Activated CD8-positive, alpha-beta T cell treated with anti-CD3 and anti-CD28 coated beads for 36 hours (primary cell): ENCODE results near the gene REC8. TPM values are rescaled to one million over a fixed set of nuclear protein-coding genes. Genes with fewer than 3 reads are reported as not detected.

Experiments used
- ATAC-seq: fragments of 200-7000 bp; cut with Tn5 transposase; one replicate; pipeline ENCODE4 v1.10.0; 2021; ENCODE audit warnings: mild to moderate bottlenecking, moderate library complexity
- CTCF ChIA-PET: fragments of 350-600 bp; sonication (Branson Sonifier 250); formaldehyde crosslinking; loops from one replicate; lab custom pipeline; 2021; ENCODE audit warnings: antibody characterized with exemption; lab: Charles Lee
- POLR2A ChIA-PET: fragments of 350-600 bp; sonication (Branson Sonifier 250); formaldehyde crosslinking; loops from one replicate; lab custom pipeline; 2021; ENCODE audit warnings: antibody characterized with exemption; lab: Charles Lee
- DNase-seq: peaks from one replicate; pipeline ENCODE4 v3.0.0-alpha.2; 2020
- H3K27ac Mint-ChIP-seq: one replicate; pipeline ENCODE4 v1.8.0; 2021; ENCODE audit warnings: mild to moderate bottlenecking, mixed read lengths
- H3K27me3 Mint-ChIP-seq: one replicate; pipeline ENCODE4 v1.8.0; 2021; ENCODE audit warnings: mixed read lengths
- H3K36me3 Mint-ChIP-seq: one replicate; pipeline ENCODE4 v1.8.0; 2021; ENCODE audit warnings: low read depth, mixed read lengths
- H3K4me1 Mint-ChIP-seq: one replicate; pipeline ENCODE4 v1.8.0; 2021; ENCODE audit warnings: low read depth, mixed read lengths
- H3K4me3 Mint-ChIP-seq: one replicate; pipeline ENCODE4 v1.8.0; 2021; ENCODE audit warnings: mild to moderate bottlenecking, moderate library complexity, mixed read lengths
- H3K9me3 Mint-ChIP-seq: one replicate; pipeline ENCODE4 v1.8.0; 2021; ENCODE audit warnings: mixed read lengths
- intact Hi-C: fragments of 100-400 bp; cut with micrococcal nuclease; formaldehyde crosslinking; loops from one replicate; pipeline ENCODE4 v1.10.0; 2022
- total RNA-seq, 2 experiments: library from RNA; stranded (reverse); gene quantifications; one replicate each; pipeline ENCODE4 v1.2.3, GENCODE V29; 2021
- TF ChIP-seq, protein P1 (sequence below): fragments of 200-600 bp; IDR thresholded peaks from one replicate; pipeline ENCODE4 v1.8.0; 2022; ENCODE audit warnings: antibody characterized with exemption, mild to moderate bottlenecking

Gene REC8
- total RNA-seq, 2 experiments from 2014 or later, result 25.0 to 32.9 TPM

DNA sequence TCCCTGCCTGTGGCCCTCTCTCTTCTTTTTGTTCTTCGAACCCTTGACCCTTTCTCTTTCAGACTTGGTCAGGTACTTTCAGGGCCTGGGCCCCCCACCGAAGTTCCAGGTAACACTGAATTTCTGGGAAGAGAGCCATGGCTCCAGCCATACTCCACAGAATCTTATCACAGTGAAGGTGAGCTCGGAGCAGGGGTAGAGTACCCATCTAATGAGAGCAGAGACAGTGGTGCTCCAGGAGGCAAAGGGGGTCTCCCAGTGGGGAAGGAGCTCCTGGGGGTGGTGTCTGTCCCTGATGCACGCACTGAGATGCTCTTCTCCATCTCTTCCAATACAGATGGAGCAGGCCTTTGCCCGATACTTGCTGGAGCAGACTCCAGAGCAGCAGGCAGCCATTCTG, 6.1 kb upstream of the REC8 start:
- H3K9me3 Mint-ChIP-seq, result no peaks in the 10 kb centered on the region
- H3K4me1 Mint-ChIP-seq, result peaks cover 43% of the 10 kb centered on the region
- ChIA-PET CTCF (interaction anchor here (0.7 to 1.4 kb wide), 3 partner anchors 8 to 77 kb away, joined by 3 to 5 read pairs (median 3); partner anchors contain the start of gene TINF2), POLR2A (interaction anchor here (1.0 to 7.3 kb wide), 11 partner anchors 10 to 105 kb away, joined by 3 to 178 read pairs (median 5); partner anchors contain the start of genes IPO4, PSME2, RNF31 and TM9SF1)
- ATAC-seq, result no peak
- H3K36me3 Mint-ChIP-seq, result peaks cover 60% of the 10 kb centered on the region
- TF ChIP-seq, protein P1, sequence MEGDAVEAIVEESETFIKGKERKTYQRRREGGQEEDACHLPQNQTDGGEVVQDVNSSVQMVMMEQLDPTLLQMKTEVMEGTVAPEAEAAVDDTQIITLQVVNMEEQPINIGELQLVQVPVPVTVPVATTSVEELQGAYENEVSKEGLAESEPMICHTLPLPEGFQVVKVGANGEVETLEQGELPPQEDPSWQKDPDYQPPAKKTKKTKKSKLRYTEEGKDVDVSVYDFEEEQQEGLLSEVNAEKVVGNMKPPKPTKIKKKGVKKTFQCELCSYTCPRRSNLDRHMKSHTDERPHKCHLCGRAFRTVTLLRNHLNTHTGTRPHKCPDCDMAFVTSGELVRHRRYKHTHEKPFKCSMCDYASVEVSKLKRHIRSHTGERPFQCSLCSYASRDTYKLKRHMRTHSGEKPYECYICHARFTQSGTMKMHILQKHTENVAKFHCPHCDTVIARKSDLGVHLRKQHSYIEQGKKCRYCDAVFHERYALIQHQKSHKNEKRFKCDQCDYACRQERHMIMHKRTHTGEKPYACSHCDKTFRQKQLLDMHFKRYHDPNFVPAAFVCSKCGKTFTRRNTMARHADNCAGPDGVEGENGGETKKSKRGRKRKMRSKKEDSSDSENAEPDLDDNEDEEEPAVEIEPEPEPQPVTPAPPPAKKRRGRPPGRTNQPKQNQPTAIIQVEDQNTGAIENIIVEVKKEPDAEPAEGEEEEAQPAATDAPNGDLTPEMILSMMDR, result no peak
- H3K4me3 Mint-ChIP-seq, result no peak overlapping the region
- peak overlapping the region; percentile 3 for H3K27ac Mint-ChIP-seq
- intact Hi-C loops, result no loop called here
- no peak for DNase-seq
- H3K27me3 Mint-ChIP-seq, result no peaks in the 10 kb centered on the region

DNA sequence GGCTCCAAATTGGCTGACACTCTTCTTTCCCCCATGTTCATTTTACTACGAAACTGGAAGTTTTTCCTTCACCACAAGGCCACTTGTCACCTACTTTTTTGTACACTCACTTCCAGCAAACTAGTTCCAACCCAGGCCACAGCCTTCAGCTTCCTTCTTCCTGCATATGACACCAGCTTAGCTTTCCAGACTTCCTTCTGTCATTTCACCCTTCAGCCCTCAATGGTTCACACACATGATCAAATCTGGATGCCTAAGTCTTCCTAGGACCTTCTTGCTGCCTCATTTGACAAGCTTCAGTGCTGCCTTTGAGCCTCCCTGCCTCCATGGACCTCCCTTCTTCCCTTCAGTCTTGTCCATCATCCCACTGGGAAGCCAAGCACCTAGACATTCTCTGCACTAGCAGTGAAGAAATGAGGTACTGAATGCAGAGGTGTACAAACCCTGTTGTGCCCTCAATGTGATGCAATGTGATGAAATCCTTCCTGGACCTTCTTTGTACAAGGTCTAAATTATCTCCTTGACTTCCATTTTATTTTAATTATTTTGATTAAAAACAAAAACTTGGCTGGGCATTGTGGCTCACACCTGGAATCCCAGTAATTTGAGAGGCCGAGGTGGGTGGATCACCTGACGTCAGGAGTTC, 4.3 kb upstream of the REC8 start:
- CTCF ChIA-PET, result no interaction called here

DNA sequence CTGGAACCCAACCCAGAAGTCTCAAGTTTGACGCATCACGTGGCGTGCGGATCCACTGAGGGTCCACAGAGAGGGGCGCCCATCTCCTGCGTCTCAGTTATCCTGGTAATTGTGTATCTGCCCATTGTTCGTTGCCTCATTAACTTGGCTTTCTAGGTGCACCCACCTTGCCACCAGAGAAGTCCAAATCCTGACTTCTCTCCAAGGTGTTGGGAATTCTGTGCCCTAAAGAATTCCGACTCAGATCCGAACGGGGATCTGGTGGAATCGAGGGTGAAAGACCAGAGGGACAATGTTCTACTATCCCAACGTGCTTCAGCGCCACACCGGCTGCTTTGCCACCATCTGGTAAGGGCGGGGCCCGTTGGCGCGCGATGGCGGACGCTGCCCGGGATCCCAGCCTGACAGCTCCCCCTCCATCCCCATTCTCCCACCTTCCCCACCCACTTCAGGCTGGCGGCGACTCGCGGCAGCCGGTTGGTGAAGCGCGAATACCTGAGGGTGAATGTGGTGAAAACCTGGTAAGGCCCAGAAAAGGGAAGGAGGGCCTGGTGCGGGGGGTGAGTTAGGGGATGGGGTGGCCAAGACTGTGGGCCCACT, 481 bp downstream of the REC8 start:
- intact Hi-C loops, result no loop called here
- ChIA-PET CTCF (interaction anchor here (0.9 to 2.1 kb wide), 5 partner anchors 12 to 136 kb away, joined by 3 to 10 read pairs (median 3); partner anchors contain the start of gene IRF9), POLR2A (interaction anchor here (0.6 to 9.6 kb wide), 6 partner anchors 8 to 25 kb away, joined by 3 to 163 read pairs (median 6); partner anchors contain the start of genes IPO4, IRF9, RNF31 and TM9SF1)
- Mint-ChIP-seq H3K4me3 (peak overlapping the region; percentile 77), H3K4me1 (peaks cover 18% of the 10 kb centered on the region), H3K27ac (peak overlapping the region; percentile 42), H3K36me3 (peaks cover 23% of the 10 kb centered on the region), H3K27me3 (no peaks in the 10 kb centered on the region), H3K9me3 (no peaks in the 10 kb centered on the region)
- TF ChIP-seq, protein P1, result no peak
- ATAC-seq (no peak), DNase-seq (no peak)

More for the DNA sequence above, 4.3 kb upstream of the REC8 start:
- H3K9me3 Mint-ChIP-seq, result no peaks in the 10 kb centered on the region
- H3K4me3 Mint-ChIP-seq, result no peak overlapping the region
- DNase-seq (no peak), ATAC-seq (no peak)
- H3K4me1 Mint-ChIP-seq, result peaks cover 38% of the 10 kb centered on the region
- POLR2A ChIA-PET, result interaction anchor here (0.6 to 9.6 kb wide), 5 partner anchors 10 to 149 kb away, joined by 3 to 163 read pairs (median 3); partner anchors contain the start of genes EMC9 and IPO4
- no peaks in the 10 kb centered on the region for H3K27me3 Mint-ChIP-seq
- H3K27ac Mint-ChIP-seq, result peak overlapping the region; percentile 85
- intact Hi-C loops, result no loop called here
- TF ChIP-seq, protein P1, result no peak
- peaks cover 46% of the 10 kb centered on the region for H3K36me3 Mint-ChIP-seq

DNA sequence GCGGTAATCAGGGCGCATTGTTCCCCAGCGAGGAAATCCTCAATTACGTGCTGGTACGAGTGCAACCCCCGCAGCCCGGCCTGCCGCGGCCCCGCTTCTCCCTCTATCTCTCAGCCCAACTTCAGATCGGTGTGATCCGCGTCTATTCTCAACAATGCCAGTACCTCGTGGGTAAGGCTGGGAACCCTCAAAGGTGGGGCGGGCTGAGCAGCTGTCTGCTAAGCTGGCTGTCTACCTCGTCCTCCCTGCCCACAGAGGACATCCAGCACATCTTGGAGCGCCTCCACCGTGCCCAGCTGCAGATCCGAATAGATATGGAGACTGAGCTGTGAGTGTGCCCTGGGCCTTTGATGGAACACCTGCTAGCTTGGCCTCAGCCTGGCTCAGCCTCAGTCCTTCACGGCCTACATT, 996 bp downstream of the REC8 start:
- Mint-ChIP-seq H3K9me3 (no peaks in the 10 kb centered on the region), H3K27me3 (no peaks in the 10 kb centered on the region), H3K4me1 (peaks cover 14% of the 10 kb centered on the region), H3K4me3 (peak overlapping the region; percentile 77), H3K27ac (peak overlapping the region; percentile 34), H3K36me3 (peaks cover 19% of the 10 kb centered on the region)
- ChIA-PET CTCF (interaction anchor here (0.9 to 2.1 kb wide), 6 partner anchors 8 to 136 kb away, joined by 3 to 10 read pairs (median 3); partner anchors contain the start of gene IRF9), POLR2A (interaction anchor here (0.7 to 9.6 kb wide), 5 partner anchors 8 to 22 kb away, joined by 4 to 163 read pairs (median 9); partner anchors contain the start of genes IPO4, IRF9 and TM9SF1)
- intact Hi-C loops, result no loop called here
- TF ChIP-seq, protein P1, result no peak
- no peak for DNase-seq
- ATAC-seq, result no peak
